Measurements from ENCODE around the gene LAPTM4A.

LAPTM4A gene

GRCh38 chr2:20019747-20020146 lies 31.7 kb downstream of the LAPTM4A start:
- TF ChIP-seq JUND (IDR thresholded peaks at IDR 0.05; ENCODE audit: low read depth): no peak
- in situ Hi-C loops (cut with HindIII; ENCODE audit: low pct_unique_long_range_greater_than_20kb, low sequenced_read_pairs): no loop called here
- DNase-seq (ENCODE audit: low read depth in 1 of 2, low spot score in 1 of 2): no peak

GRCh38 chr2:20018601-20019152 lies 32.8 kb downstream of the LAPTM4A start:
- no peak for TF ChIP-seq JUND (IDR thresholded peaks at IDR 0.05; ENCODE audit: low read depth)
- in situ Hi-C loops (cut with HindIII; ENCODE audit: low pct_unique_long_range_greater_than_20kb, low sequenced_read_pairs): no loop called here
- no peak for DNase-seq (ENCODE audit: low read depth in 1 of 2, low spot score in 1 of 2)

- no peak for DNase-seq (ENCODE audit: low read depth in 1 of 2, low spot score in 1 of 2)
- in situ Hi-C loops (cut with HindIII; ENCODE audit: low pct_unique_long_range_greater_than_20kb, low sequenced_read_pairs): no loop called here
These were observed 35.1 kb downstream of the LAPTM4A start for GRCh38 chr2:20016346-20016745.

GRCh38 chr2:20015482-20016083 lies 35.8 kb downstream of the LAPTM4A start:
- DNase-seq (ENCODE audit: low read depth in 1 of 2, low spot score in 1 of 2): peak; percentile 49 to 68
- no peak for TF ChIP-seq JUND (IDR thresholded peaks at IDR 0.05; ENCODE audit: low read depth)
- in situ Hi-C loops (cut with HindIII; ENCODE audit: low pct_unique_long_range_greater_than_20kb, low sequenced_read_pairs): no loop called here

More at GRCh38 chr2:20016346-20016745, 35.1 kb downstream of the LAPTM4A start:
- TF ChIP-seq JUND (IDR thresholded peaks at IDR 0.05; ENCODE audit: low read depth): no peak

GRCh38 chr2:20013126-20013849 lies 38.1 kb downstream of the LAPTM4A start:
- in situ Hi-C loops (cut with HindIII; ENCODE audit: low pct_unique_long_range_greater_than_20kb, low sequenced_read_pairs): no loop called here
- TF ChIP-seq JUND (IDR thresholded peaks at IDR 0.05; ENCODE audit: low read depth): no peak
- DNase-seq (ENCODE audit: low read depth in 1 of 2, low spot score in 1 of 2): no peak

GRCh38 chr2:20012282-20013125 lies 38.9 kb downstream of the LAPTM4A start, which contains the start of gene MATN3:
MATN3 (minus strand) TSS chr2:20012668; CDS start chr2:20012631, 37 bp downstream.
- in situ Hi-C loops (cut with HindIII; ENCODE audit: low pct_unique_long_range_greater_than_20kb, low sequenced_read_pairs): no loop called here
- DNase-seq (ENCODE audit: low read depth in 1 of 2, low spot score in 1 of 2): peak in 1 of 2 experiments; percentile 38
- no peak for TF ChIP-seq JUND (IDR thresholded peaks at IDR 0.05; ENCODE audit: low read depth)

- DNase-seq (ENCODE audit: low read depth in 1 of 2, low spot score in 1 of 2): no peak
- TF ChIP-seq JUND (IDR thresholded peaks at IDR 0.05; ENCODE audit: low read depth): no peak
- in situ Hi-C loops (cut with HindIII; ENCODE audit: low pct_unique_long_range_greater_than_20kb, low sequenced_read_pairs): no loop called here
These were observed 39.5 kb downstream of the LAPTM4A start for GRCh38 chr2:20012032-20012281.

GRCh38 chr2:20011276-20012031 lies 40.0 kb downstream of the LAPTM4A start:
- no peak for DNase-seq (ENCODE audit: low read depth in 1 of 2, low spot score in 1 of 2)
- in situ Hi-C loops (cut with HindIII; ENCODE audit: low pct_unique_long_range_greater_than_20kb, low sequenced_read_pairs): no loop called here
- no peak for TF ChIP-seq JUND (IDR thresholded peaks at IDR 0.05; ENCODE audit: low read depth)

GRCh38 chr2:20008703-20009102 lies 42.7 kb downstream of the LAPTM4A start:
- DNase-seq (ENCODE audit: low read depth in 1 of 2, low spot score in 1 of 2): peak in 1 of 2 experiments; percentile 89
- in situ Hi-C loops (cut with HindIII; ENCODE audit: low pct_unique_long_range_greater_than_20kb, low sequenced_read_pairs): no loop called here
- no peak for TF ChIP-seq JUND (IDR thresholded peaks at IDR 0.05; ENCODE audit: low read depth)

GRCh38 chr2:20005891-20006470 lies 45.4 kb downstream of the LAPTM4A start:
- in situ Hi-C loops (cut with HindIII; ENCODE audit: low pct_unique_long_range_greater_than_20kb, low sequenced_read_pairs): no loop called here
- TF ChIP-seq JUND (IDR thresholded peaks at IDR 0.05; ENCODE audit: low read depth): no peak
- DNase-seq (ENCODE audit: low read depth in 1 of 2, low spot score in 1 of 2): no peak

GRCh38 chr2:20005067-20005627 lies 46.3 kb downstream of the LAPTM4A start:
- no peak for DNase-seq (ENCODE audit: low read depth in 1 of 2, low spot score in 1 of 2)
- no peak for TF ChIP-seq JUND (IDR thresholded peaks at IDR 0.05; ENCODE audit: low read depth)
- in situ Hi-C loops (cut with HindIII; ENCODE audit: low pct_unique_long_range_greater_than_20kb, low sequenced_read_pairs): no loop called here
